ENCODE results near the gene MAPK8IP3. TPM values are rescaled to one million over a fixed set of nuclear protein-coding genes. Genes with fewer than 3 reads are reported as not detected.

Gene MAPK8IP3
- total RNA-seq, 1 donor from 2014 or later, result 201 TPM

- ATAC-seq (ENCODE audit: low read depth), result no peak
- TF ChIP-seq CTCF (IDR thresholded peaks at IDR 0.05), result no peak
- no peaks in the 10 kb centered on the region for H3K4me1 Mint-ChIP-seq
- no peak overlapping the region for H3K27ac Mint-ChIP-seq
- no peak for DNase-seq
- H3K9me3 Mint-ChIP-seq, result no peaks in the 10 kb centered on the region
- ChIA-PET CTCF (no interaction called here), POLR2A (interaction anchor here (0.6 kb wide), 2 partner anchors 42 to 500 kb away, joined by 4 read pairs; no protein-coding TSS in a partner anchor)
- H3K27me3 Mint-ChIP-seq, result no peaks in the 10 kb centered on the region
- no peak overlapping the region for H3K4me3 Mint-ChIP-seq
- H3K36me3 Mint-ChIP-seq (ENCODE audit: low read depth), result peaks cover 61% of the 10 kb centered on the region
- intact Hi-C loops (cut with micrococcal nuclease), result no loop called here
These were observed 52.9 kb downstream of the MAPK8IP3 start for GRCh38 chr16:1758923-1759322.

- no peak for DNase-seq
- intact Hi-C loops (cut with micrococcal nuclease), result no loop called here
- H3K4me3 Mint-ChIP-seq, result no peak overlapping the region
- H3K9me3 Mint-ChIP-seq, result no peaks in the 10 kb centered on the region
- no peak for TF ChIP-seq CTCF (IDR thresholded peaks at IDR 0.05)
- no peak for ATAC-seq (ENCODE audit: low read depth)
- H3K4me1 Mint-ChIP-seq, result no peaks in the 10 kb centered on the region
- no peak overlapping the region for H3K27ac Mint-ChIP-seq
- H3K36me3 Mint-ChIP-seq (ENCODE audit: low read depth), result peaks cover 57% of the 10 kb centered on the region
- no peaks in the 10 kb centered on the region for H3K27me3 Mint-ChIP-seq
- CTCF ChIA-PET, result no interaction called here
- POLR2A ChIA-PET, result no interaction called here
These were observed 53.5 kb downstream of the MAPK8IP3 start for GRCh38 chr16:1759511-1759910.

- Mint-ChIP-seq H3K4me1 (no peaks in the 10 kb centered on the region), H3K4me3 (no peak overlapping the region), H3K36me3 (ENCODE audit: low read depth) (peaks cover 57% of the 10 kb centered on the region), H3K27me3 (no peaks in the 10 kb centered on the region), H3K9me3 (no peaks in the 10 kb centered on the region), H3K27ac (no peak overlapping the region)
- ChIA-PET CTCF (no interaction called here), POLR2A (interaction anchor here (0.5 kb wide), 1 partner anchor 54 kb away, joined by 3 read pairs; no protein-coding TSS in a partner anchor)
- intact Hi-C loops (cut with micrococcal nuclease), result no loop called here
- no peak for DNase-seq
- ATAC-seq (ENCODE audit: low read depth), result no peak
- TF ChIP-seq CTCF (IDR thresholded peaks at IDR 0.05), result no peak
These were observed 54.9 kb downstream of the MAPK8IP3 start for GRCh38 chr16:1760911-1761310.

GRCh38 chr16:1761751-1762150 lies 55.8 kb downstream of the MAPK8IP3 start:
- TF ChIP-seq CTCF (IDR thresholded peaks at IDR 0.05), result no peak
- H3K36me3 Mint-ChIP-seq (ENCODE audit: low read depth), result peaks cover 58% of the 10 kb centered on the region
- POLR2A ChIA-PET, result no interaction called here

GRCh38 chr16:1762196-1762878 lies 56.3 kb downstream of the MAPK8IP3 start:
- Mint-ChIP-seq H3K4me3 (no peak overlapping the region), H3K4me1 (no peaks in the 10 kb centered on the region), H3K9me3 (no peaks in the 10 kb centered on the region), H3K27me3 (no peaks in the 10 kb centered on the region), H3K27ac (no peak overlapping the region), H3K36me3 (ENCODE audit: low read depth) (peaks cover 58% of the 10 kb centered on the region)
- TF ChIP-seq CTCF (IDR thresholded peaks at IDR 0.05), result no peak
- intact Hi-C loops (cut with micrococcal nuclease), result no loop called here
- DNase-seq, result no peak
- ChIA-PET POLR2A (interaction anchor here (0.8 kb wide), 1 partner anchor 9 kb away, joined by 3 read pairs; the partner anchor contains the start of gene NME3), CTCF (no interaction called here)
- no peak for ATAC-seq (ENCODE audit: low read depth)

More at GRCh38 chr16:1761751-1762150, 55.8 kb downstream of the MAPK8IP3 start:
- H3K4me1 Mint-ChIP-seq, result no peaks in the 10 kb centered on the region
- no peaks in the 10 kb centered on the region for H3K9me3 Mint-ChIP-seq
- CTCF ChIA-PET, result no interaction called here
- no peaks in the 10 kb centered on the region for H3K27me3 Mint-ChIP-seq
- H3K27ac Mint-ChIP-seq, result no peak overlapping the region
- no peak overlapping the region for H3K4me3 Mint-ChIP-seq
- intact Hi-C loops (cut with micrococcal nuclease), result no loop called here
- DNase-seq, result no peak
- no peak for ATAC-seq (ENCODE audit: low read depth)

All from activated B cell treated with CpG ODN at 0.5 μM for 24 hours (primary cell).